ENCODE measurements around the gene TJAP1.

DNA sequence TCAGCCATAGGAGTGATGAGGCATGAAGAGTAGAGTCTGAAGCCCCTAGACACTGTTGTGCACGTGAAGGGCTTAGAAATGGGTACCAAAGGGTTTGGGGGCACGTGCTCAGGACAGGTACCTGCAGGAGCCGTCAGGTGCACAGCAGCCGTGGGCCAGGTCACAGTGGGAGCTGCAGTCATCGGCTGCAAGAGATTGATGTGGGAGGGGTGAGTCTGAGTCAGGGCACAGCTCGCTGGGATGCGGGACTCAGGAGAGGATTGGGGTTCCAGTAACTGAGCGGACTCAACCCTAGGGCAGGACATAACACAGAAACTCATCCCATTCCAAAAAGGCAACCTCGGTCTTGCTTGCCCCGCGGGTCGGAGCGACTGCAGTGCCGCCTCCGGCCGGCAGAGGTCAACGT, 23.1 kb upstream of the TJAP1 start:
- TF ChIP-seq GATA2 (IDR thresholded peaks at IDR 0.05; ENCODE audit: low read depth, low read length) (no peak), GATA3 (IDR thresholded peaks at IDR 0.05; ENCODE audit: low read depth, low read length) (no peak)
